RKO (cell line): ENCODE results near the gene MRPS18C.
"Not testable (repeated sequence)": the region's sequence is repeated elsewhere in the genome, so short reads cannot be mapped to it uniquely, and the experiment has no call there.

Experiments used
- DNase-seq: peaks from one replicate; pipeline ENCODE4 v3.0.0-alpha.2; 2016; ENCODE audit warnings: low spot score

Gene MRPS18C

DNA sequence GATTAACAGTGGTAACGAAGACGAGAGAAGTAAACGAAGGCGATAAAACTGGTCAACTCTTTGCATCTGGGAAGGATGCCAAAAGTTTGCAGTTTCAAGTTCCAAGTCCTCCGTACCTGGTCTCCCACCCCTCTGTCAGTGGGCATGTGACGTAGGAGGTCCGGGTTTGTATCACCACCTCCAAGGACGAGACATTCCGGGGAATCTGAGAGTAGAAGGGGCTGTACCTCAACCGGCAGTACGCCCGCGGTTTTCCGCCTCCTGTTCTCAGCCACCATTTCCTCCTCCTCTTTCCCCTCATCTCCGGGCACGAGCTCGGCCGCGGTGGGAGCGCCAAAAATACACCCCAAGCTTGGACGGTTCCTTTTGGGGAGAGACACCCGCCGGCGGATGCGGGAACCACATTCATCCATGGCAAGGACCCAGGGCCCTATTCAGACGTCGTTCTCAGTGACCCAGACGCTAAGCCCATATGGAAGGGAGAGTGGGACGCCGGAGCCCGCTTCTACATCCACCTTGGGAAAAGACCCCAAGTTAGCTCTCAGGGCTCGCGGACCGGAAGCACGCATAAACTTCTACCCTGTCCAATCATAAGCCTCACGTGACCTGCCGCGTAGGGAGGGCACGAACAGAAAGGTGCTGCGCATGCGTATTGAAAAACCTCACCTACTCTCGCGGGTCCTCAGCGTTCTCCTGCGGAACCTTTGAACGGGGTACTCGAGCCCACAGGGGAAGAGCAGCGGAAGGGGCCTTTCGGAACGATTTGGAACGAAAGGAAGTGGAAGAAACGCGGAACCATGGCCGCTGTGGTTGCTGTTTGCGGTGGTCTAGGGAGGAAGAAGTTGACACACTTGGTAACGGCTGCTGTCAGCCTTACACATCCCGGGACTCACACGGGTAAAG lies at the start of gene MRPS18C, which contains the start of gene HELQ:
MRPS18C (plus strand) TSS at position 778 of the 903 bp plus-strand sequence; CDS start at position 798, 20 bp downstream.
HELQ (minus strand) TSS at position 543 of the 903 bp plus-strand sequence; CDS start at position 413, 130 bp downstream.
- peak; percentile 99 for DNase-seq

DNA sequence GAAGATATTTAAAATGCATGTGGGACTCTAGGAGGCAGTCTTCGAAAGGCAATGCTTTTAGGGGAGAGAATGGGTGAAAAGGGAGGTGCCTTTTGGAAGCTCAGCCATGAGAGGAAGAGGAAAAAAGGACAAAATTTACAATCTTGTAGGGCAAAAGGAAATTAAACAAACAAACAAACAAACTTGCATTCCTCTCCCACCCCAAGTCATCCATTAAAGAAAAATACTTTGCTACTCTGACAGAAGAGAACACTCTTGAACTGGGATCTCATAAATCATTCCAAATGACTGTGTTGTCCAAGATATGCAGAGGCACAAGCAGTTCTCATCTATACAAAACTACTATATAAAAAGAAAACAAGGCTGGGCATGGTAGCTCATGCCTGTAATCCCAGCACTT lies 47.0 kb upstream of the MRPS18C start:
- DNase-seq = no peak

DNA sequence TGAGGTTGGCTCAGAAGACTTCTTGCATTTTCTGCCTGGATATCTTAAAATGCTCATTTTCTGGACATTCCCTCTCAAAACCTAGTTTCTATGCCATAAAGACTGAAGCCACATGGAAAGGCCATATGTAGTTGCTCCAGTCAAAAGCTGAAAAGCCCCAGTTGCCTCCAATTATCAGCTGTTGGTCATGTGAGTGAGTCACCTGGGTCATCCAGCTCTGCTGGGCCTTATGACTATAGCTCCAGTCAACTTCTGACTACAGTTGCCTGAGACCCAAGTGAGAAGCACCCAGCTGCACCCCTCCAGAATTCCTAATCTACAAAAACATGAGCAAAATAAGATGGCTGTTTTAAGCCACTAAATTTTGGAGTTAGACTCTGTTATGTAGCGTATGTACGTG lies 42.2 kb upstream of the MRPS18C start:
- DNase-seq = peak; percentile 54

DNA sequence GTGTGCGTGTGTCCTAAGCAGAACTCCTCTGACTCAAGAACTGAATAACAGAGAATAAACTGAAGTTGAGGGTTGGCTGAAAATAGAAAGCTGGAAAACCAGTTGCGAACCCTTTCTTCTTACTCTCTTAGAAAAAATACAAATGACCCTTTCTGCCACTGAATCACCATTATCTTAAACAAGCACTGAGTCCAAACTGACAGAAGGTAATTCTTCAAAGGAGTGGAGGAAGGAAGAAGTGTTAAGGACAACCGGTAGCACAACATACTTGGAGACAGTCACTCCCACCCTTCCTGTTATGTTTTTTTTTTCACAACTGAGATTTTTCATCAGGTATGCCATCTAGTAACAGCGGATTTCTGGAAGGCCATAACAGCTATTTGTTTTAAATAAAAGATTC lies 38.3 kb upstream of the MRPS18C start:
- no peak for DNase-seq

DNA sequence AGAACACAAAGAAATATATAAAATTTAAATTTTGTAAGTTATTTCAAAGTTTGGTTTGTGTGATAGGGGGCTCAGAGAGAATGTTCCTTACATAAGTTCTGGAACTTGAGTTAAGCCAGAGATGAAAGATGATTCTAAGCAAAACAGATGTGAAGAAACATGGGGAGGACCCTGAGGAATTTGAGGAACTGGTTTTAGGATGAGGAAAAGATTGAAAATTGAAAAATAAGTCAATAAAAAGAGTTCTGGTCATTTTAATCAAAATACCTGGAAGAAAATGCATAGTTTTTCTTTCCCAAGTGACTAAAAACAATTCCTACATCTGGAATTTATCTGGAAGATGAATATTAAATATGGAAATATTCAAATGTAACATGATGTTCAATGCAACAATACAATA lies 37.6 kb upstream of the MRPS18C start:
- DNase-seq = no peak

DNA sequence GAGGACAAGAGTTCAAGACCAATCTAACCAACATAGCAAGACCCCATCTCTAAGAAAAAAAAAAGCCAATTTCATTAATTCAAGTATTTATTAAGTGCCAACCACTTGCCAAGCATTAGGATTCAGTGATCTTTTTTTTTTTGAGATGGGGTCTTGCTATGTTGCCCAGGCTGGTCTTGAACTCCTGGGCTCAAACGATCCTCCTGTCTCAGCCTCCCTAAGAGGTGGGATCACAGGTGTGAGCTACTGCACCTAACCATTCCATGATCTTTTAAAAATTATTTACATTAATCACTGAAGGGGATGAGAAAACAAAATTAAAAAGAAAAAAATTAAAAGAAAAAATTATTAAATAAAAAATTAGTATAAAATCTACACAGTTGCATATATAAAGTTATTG lies 24.7 kb upstream of the MRPS18C start:
- no peak for DNase-seq

DNA sequence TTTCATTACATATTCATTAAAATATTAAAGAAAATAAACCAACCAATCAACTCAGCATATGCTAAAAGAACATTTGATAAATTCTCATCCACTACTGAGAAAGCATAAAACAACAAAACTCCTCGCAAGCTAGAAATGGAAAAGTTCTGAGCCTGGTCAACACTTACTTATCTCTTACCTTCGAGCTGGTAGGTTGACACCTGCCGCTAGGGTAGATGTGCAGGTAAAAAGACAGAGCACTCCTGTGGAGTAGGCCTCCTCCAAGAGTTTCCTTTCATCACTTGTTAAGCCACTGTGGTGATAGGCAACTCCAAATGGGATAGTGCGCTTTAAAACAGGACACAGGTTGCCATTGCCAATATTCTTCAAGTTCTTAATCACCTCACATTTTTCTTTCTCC lies 19.2 kb upstream of the MRPS18C start:
- DNase-seq = no peak

DNA sequence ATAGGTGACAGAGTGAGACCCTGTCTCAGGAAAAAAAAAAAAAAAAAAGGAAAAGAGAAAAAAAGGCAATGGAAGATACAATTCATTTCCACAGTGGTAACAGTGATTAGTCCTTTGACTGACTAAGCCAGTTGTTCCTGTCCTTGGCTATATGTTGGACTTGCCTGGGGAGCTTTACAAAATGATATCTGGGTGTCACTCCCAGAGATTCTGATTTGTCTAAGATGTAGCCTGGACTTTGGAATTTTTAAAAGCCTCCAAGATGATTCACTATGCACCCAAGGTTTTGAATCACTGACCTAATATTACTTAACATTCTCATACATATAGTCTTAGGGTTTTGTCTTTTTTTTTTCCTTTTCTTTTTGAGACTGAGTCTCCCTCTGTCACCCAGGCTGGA lies 17.1 kb upstream of the MRPS18C start:
- peak; percentile 31 for DNase-seq

DNA sequence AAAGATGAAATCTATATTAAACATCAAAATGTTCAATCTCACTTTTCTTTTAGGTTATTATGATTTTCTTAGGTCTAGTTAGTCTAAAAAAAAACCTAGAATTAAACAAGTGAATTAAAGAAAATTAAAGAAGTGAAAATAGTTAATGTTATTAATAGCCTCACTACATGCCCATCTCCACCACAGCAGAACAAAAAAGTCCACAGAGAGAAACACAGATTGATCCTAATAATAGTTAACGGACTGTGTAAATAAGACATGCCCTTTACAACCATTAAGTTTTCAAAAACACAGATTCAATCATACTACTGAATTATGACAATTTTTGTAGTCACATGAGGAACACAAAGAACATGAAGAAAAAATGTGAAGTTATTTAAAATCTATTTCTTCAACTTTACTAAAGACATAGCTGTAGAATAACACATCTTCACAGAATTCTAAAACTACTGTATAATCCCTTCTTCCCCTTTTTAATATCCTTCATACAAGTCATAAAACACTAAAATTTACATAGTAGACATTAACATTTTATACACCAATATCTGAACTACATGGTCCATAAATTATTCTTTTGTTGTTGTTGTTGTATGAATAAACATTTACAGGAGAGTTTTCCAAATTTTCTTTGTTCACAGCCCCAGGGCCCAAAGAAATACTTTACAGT lies 15.6 kb upstream of the MRPS18C start:
- no peak for DNase-seq

DNA sequence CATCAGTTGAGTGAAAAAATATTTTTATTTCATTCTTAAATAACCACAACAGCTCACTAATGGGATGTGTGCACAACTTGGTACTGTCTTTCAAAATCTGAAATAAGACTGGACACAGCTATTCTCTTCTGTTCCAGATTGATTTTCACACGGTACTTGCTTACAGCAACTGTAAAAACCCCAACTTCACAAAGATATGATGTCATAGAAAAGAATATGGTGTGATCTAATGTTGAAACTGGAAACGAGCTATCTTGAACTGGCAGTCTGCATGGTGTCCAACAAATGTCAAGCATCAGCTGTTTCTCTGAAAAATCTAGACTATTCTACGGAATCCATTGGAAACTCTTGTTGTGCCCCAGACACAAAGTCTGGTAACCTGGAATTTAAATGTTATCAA lies 15.0 kb upstream of the MRPS18C start:
- DNase-seq = no peak

DNA sequence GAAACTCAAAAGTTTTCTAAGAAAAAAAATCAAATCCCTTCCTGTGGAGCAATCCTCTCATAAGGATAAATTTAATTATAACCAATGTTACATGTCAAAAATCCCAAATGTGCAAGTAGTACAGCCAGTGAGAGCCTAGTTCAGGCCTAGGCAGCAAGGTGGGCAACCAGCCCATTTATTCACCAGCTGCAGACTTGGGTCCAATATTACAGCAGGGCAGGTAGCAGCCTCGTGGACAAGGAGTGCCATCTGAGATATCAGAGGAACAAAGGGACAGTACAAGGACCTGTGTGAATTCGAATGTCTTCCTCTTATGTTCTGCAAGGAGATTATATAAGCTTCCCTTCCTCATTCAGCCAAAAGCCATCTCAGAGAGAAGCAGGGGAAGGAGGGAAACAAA lies 6.8 kb upstream of the MRPS18C start:
- DNase-seq = no peak

DNA sequence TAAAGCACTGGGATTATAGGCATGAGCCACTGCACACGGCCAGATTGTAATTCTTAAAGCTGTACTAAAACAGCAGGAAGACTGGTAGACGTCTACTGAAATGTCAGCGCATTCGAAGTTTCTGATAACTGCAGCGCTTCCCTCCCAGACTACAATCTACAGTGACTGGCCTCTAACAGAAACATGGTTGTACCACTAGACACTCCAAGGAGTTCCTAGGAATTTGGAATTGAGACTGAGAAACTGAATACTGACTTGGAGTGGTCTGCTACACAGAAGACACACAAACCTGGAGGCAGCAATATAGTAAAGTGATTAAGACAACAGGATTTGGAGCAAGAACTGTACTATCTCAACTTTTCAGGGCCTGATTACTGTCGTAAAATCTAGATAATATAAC lies 1.2 kb upstream of the MRPS18C start:
- peak; percentile 52 for DNase-seq

DNA sequence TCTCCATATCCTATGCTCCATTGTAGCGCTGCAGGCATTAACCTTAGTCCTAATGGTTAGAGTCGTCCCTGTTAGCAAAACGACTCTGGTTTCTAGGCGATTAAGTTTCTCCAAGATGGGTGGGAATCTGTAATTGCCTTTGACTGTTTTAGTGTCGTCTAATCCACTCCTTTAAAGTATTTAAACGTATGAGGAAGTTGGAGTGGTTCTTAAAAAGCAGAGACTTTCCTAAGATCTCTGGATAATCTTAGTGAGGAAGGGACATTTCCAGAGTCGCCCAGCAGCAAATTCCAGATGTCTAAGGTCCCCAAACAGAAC lies 285 bp downstream of the MRPS18C start:
- DNase-seq = no peak

DNA sequence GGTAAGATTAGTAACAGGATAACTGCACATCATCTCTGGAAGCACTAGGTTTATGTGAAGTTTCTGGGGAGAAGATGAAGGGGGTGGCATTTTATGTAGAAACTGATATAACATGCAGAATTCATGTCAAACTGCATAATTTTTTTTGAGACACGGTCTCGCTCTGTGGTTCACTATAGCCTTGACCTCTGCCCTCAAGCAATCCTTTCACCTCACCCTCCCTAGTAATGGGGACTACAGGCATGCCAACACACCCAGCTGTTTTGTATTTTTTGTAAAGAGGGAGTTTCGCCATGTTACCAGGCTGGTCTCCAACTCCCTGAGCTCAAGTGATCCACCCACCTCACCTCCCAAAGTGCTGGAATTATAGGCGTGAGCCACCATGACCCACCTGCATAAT lies 17.6 kb downstream of the MRPS18C start:
- DNase-seq = no peak

DNA sequence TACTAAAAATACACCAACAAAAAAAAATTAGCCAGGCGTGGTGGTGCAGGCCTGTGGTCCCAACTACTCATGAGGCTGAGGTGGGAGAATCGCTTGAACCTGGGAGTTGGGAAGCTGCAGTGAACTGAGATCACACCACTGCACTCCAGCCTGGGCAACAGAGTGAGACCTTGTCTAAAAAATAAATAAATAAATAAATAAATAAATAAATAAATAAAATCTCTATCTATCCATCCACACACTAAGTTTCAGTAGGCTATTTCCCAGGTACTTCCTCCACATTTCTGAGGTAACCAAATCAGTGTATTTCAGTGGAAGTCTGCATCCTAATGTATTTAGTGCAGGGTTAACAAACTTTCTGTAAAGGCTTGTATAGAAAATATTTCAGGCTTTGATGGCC lies 18.1 kb downstream of the MRPS18C start:
- DNase-seq = no peak

DNA sequence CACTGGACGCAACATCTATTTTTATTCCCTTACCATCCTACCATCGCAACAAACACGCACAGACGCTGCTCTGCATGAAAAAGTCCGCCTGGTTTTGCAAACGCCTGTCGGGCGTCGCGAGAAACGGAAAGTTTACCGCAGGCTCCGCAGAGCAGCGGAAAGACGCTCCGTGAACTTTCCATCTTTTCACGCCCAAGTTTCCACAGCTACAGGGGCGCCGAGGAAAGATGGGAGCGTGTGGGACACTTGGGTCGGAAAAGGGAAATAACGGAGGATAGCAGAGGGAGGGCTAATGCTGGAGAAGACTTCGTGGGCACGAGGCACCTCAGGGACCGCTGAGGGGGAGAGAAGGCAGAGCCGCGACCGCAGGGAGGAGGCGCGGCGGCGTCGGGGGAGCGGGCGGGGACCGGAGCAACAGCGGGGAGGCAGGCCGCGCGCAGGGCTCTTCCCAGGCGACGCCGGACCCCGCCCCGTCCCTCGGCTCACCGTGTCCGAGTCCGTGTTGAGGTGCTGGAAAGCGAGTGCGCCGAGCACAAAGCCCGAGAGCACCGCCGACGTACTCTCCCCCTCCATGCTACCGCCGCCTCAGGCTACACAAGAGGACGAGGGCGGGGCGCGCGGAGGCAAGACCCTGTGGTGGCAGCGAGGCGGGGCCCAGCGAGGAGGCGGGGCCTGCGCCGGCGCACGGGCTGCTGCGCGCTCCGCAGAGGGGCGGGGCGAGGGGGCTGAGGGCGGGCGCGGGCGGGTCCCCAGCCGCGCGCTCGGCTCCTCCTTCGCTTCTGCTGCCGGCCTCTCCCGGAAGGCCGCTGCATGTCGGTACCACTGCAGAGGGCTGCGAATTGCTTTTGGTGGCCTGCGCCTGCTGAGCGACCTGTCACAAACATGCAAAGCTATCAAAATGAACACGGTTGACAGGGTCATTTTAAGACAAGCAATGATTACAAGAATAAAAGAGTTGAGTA lies 28.9 kb downstream of the MRPS18C start, which contains the start of gene ABRAXAS1:
ABRAXAS1 (minus strand) TSS at position 601 of the 962 bp plus-strand sequence; CDS start at position 573, 28 bp downstream.
- peak; percentile 93 for DNase-seq

DNA sequence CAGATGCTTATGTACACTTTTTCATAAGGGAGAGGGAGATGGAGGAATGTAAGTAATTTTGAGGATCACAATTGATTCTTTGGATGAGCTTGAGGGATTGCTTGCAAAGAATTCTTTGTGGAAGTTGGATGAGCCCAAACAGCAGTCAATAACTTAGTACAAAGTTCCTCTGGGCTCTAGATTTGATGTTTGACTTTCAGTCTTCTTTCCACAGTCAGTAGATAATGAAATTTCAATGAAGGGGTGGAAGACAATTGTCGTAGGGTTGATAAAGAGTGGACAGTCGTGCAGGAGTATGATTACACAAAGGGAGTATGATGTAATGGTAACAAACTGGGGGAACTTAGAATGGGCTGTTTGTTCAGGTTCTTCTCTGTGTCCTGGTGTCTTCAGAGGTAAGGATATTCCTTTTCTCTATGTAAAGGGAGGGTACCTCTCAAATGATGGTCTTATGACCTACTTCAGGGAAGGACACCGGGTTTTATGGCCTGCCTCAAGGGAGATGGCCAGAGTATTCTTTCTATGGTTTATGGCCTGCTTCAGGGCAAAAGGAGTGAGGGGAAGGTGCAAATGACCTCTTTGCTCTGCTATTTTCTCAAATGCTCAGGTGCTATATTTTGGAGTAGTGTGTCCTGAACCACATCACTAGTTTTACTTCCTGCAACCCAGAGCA lies 30.7 kb downstream of the MRPS18C start:
- DNase-seq = no peak

DNA sequence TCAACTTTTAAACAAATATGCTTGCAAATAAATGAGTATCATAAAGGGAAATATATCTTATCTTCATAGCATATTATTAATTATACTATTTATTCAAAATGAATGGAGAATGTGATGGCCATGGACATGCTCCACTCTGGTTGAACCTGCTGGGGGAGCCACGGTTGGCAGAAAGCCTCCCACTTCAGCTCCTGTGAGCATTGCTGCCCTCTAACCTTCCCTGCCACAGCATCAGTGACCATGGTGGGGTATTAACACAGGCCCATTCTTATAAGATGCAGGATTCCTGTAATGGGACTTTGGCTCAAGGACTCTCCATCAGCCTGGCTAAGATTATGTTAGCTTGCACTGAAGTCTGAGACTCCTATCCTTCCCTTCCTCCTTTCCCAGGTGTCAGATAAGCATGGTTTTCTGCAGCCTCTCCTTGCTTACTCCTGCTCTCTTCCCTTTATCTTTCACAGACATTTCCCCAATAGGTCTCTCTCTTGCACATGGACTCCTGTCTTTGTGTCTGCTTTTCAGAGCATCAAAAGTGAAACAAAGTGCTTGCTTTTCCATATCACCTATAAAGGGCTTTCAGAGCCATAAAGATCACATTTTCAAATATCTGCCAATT lies 34.0 kb downstream of the MRPS18C start:
- no peak for DNase-seq

DNA sequence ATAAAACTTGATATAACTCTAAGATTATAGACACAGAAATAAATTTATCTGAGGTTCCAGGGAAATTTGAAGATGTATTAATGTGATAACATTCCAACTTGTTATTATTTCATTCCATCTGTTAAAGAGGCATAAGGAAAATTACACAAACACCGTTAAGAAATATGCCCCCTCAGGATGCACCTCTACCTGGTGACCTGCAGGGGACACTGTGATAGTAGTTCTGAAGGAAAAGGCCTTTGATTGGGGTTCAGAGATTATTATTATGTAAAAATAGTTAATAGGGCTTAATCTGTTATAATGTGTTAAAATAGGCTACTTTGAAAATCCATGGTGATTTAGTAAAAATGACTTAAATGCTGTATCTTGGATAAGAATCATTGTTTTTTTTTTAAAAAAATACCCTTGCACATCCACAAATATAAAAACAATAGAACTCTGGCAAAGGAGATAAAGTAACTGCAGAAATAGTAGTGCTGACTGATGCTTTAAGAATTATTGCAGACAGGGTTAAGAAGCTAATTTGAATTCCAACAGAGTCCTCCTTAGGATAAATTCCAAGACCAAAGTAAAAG lies 35.1 kb downstream of the MRPS18C start:
- peak; percentile 62 for DNase-seq

DNA sequence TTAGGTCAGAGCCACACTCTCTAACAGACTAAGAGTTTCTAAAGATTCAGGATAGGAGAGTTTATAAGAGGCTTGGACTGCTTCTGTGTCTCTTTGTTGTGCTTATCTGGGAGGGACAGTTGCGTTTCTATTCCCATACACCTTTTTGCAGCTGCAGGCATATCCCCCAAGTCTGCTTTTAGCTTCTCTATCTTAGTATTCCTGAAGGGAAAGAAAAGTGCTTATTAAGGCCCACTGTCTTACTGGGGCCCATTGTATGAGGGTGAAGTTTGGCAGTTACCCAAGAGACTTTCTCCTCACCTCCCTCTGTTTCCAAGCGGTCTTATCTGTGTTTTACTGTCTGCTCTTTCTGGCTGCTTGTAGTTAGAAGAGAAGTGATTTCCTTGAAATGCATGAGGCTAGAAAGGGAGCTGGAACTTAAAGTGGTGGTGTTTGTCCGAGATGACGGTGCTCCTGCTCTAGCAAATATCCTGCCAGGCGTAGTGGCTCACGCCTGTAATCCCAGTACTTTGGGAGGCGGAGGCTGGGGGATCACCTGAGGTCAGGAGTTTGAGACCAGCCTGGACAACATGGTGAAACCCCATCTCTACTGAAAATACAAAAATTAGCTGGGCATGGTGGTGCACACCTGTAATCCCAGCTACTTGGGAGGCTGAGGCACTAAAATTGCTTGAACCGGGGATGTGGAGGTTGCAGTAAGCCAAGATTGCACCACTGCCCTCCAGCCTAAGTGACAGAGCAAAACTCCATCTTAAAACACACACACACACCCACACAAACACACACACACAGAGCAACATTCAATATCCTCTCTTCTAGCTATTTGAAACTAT lies 40.4 kb downstream of the MRPS18C start:
- DNase-seq = not testable (repeated sequence)
